Glutamatergic neuron (in vitro differentiated cells): ENCODE measurements around the gene PODXL. TPM values are rescaled to one million over a fixed set of nuclear protein-coding genes. Genes with fewer than 3 reads are reported as not detected.

Source experiments
- DNase-seq: peaks from one replicate; pipeline ENCODE4 v3.0.0; 2022
- H3K27ac Mint-ChIP-seq: one replicate; pipeline ENCODE4 v1.8.0; 2020; ENCODE audit warnings: mild to moderate bottlenecking, mixed read lengths, inconsistent platforms; ENCODE audit not compliant: unreplicated experiment
- H3K27me3 Mint-ChIP-seq: one replicate; pipeline ENCODE4 v1.8.0; 2020; ENCODE audit warnings: mild to moderate bottlenecking, moderate library complexity, mixed read lengths, inconsistent platforms; ENCODE audit not compliant: unreplicated experiment
- H3K36me3 Mint-ChIP-seq: one replicate; pipeline ENCODE4 v1.8.0; 2020; ENCODE audit warnings: mild to moderate bottlenecking, mixed read lengths, inconsistent platforms; ENCODE audit not compliant: unreplicated experiment
- H3K4me1 Mint-ChIP-seq: one replicate; pipeline ENCODE4 v1.8.0; 2020; ENCODE audit warnings: mild to moderate bottlenecking, low read depth, mixed read lengths, inconsistent platforms; ENCODE audit not compliant: unreplicated experiment
- H3K4me3 Mint-ChIP-seq: one replicate; pipeline ENCODE4 v1.8.0; 2020; ENCODE audit warnings: mild to moderate bottlenecking, mixed read lengths, inconsistent platforms; ENCODE audit not compliant: unreplicated experiment
- H3K9me3 Mint-ChIP-seq: one replicate; pipeline ENCODE4 v1.8.0; 2020; ENCODE audit warnings: mild to moderate bottlenecking, moderate library complexity, mixed read lengths, inconsistent platforms; ENCODE audit not compliant: unreplicated experiment
- CTCF ChIP-seq: fragments of 200-600 bp; sonication (generic); IDR thresholded peaks from one replicate; pipeline ENCODE4 v1.5.0; 2021; ENCODE audit not compliant: partially characterized antibody, unreplicated experiment
- long read RNA-seq: library from polyadenylated mRNA; unstranded; transcript quantifications from one replicate; pipeline ENCODE4 v2.0.0, GENCODE V29; 2020; ENCODE audit not compliant: unreplicated experiment
- total RNA-seq: library from RNA; stranded (reverse); fragmentation: NEBNext Ultra II Directional; extraction: Animal tissue kit (Norgen Biotek cat#: 25700); gene quantifications from one replicate; pipeline ENCODE4 v1.2.1, GENCODE V29; 2021; ENCODE audit not compliant: unreplicated experiment

PODXL gene
- 12.3 TPM for total RNA-seq
- long read RNA-seq, partial matches to known transcripts = 0 of 2 reads
- long read RNA-seq, other reads (novel, unspliced or antisense) = 1 of 2 reads

- Mint-ChIP-seq H3K9me3 (peaks cover 13% of the 10 kb centered on the region), H3K27ac (peak within 1 kb of the TSS; percentile 52), H3K27me3 (peaks cover 9% of the 10 kb centered on the region)
Observed at GRCh38 chr7:131556053-131556908, at the start of gene PODXL. Gene PODXL, minus strand, starts transcription at chr7:131556628. Its CDS starts 269 bp downstream, at chr7:131556359.

GRCh38 chr7:131605280-131605878, 49.0 kb upstream of the PODXL start:
- no peak for TF ChIP-seq CTCF
- peaks cover 15% of the 10 kb centered on the region for H3K27me3 Mint-ChIP-seq
- H3K27ac Mint-ChIP-seq = no peak overlapping the region
- no peak overlapping the region for H3K4me3 Mint-ChIP-seq
- peaks cover 1% of the 10 kb centered on the region for H3K9me3 Mint-ChIP-seq
- DNase-seq = no peak
- peaks cover 10% of the 10 kb centered on the region for H3K4me1 Mint-ChIP-seq
- H3K36me3 Mint-ChIP-seq = peaks cover 4% of the 10 kb centered on the region

More at GRCh38 chr7:131556053-131556908, at the start of gene PODXL:
- Mint-ChIP-seq H3K4me1 (peaks cover 5% of the 10 kb centered on the region), H3K4me3 (peak within 1 kb of the TSS; percentile 85), H3K36me3 (no peaks in the 10 kb centered on the region)
- DNase-seq = peak; percentile 81
- TF ChIP-seq CTCF = no peak

- Mint-ChIP-seq H3K36me3 (peaks cover 4% of the 10 kb centered on the region), H3K9me3 (peaks cover 1% of the 10 kb centered on the region), H3K4me3 (no peak overlapping the region), H3K27ac (no peak overlapping the region), H3K27me3 (peaks cover 15% of the 10 kb centered on the region), H3K4me1 (peaks cover 10% of the 10 kb centered on the region)
- no peak for DNase-seq
- no peak for TF ChIP-seq CTCF
Observed at GRCh38 chr7:131604841-131605279, 48.4 kb upstream of the PODXL start.

GRCh38 chr7:131603932-131604331, 47.5 kb upstream of the PODXL start:
- Mint-ChIP-seq H3K9me3 (peaks cover 1% of the 10 kb centered on the region), H3K27ac (no peak overlapping the region), H3K4me3 (no peak overlapping the region), H3K27me3 (peaks cover 15% of the 10 kb centered on the region), H3K4me1 (peaks cover 10% of the 10 kb centered on the region), H3K36me3 (peaks cover 4% of the 10 kb centered on the region)
- no peak for DNase-seq
- TF ChIP-seq CTCF = no peak
